ENCODE data around the gene DLGAP5. TPM values are rescaled to one million over a fixed set of nuclear protein-coding genes. Genes with fewer than 3 reads are reported as not detected.

DLGAP5 gene
- total RNA-seq, 1 experiment from 2014 or later, result 72.8 TPM

GRCh38 chr14:55111122-55111708 is 80.2 kb downstream of the DLGAP5 start:
- ATAC-seq, result no peak
- H3K9ac ChIP-seq (ENCODE audit: low read length), result no peak overlapping the region
- POLR2A ChIA-PET, result no interaction called here

GRCh38 chr14:55109836-55110235 is 81.5 kb downstream of the DLGAP5 start:
- Histone ChIP-seq H3K4me2 (ENCODE audit: low read length) (no peak overlapping the region), H3K4me1 (ENCODE audit: control insufficient read depth in 1 of 2, insufficient read depth in 2 of 2, low read length in 2 of 2) (peaks cover 33 to 43% of the 10 kb centered on the region in 2 experiments), H4K20me1 (ENCODE audit: insufficient read depth) (no peaks in the 10 kb centered on the region), H3K27ac (ENCODE audit: low read depth, low read length) (no peak overlapping the region), H3K4me3 (replicated peaks in 1 of 2; ENCODE audit: low read depth in 1 of 2, low read length in 2 of 2) (no peak overlapping the region), H3K9ac (ENCODE audit: low read length) (no peak overlapping the region), H3K9me2 (ENCODE audit: insufficient read depth) (no peaks in the 10 kb centered on the region), H3K27me3 (ENCODE audit: insufficient read depth, low read length) (no peaks in the 10 kb centered on the region), H3K9me3 (ENCODE audit: control insufficient read depth in 1 of 2, insufficient read depth in 1 of 2, low read depth in 1 of 2, low read length in 2 of 2) (peaks cover 0 to 5% of the 10 kb centered on the region in 2 experiments; a peak in 1 of 4 replicates), H2AFZ (ENCODE audit: low read depth, low read length, poor library complexity, severe bottlenecking) (no peak overlapping the region), H3K36me3 (ENCODE audit: control insufficient read depth in 1 of 2, insufficient read depth in 2 of 2, low read length in 2 of 2) (no peaks in the 10 kb centered on the region), H3K79me2 (ENCODE audit: insufficient read depth, low read length) (no peaks in the 10 kb centered on the region)
- TF ChIP-seq ZNF274 (IDR thresholded peaks at IDR 0.05; ENCODE audit: low read depth, low read length), result no peak
- TF ChIP-seq CEBPB (IDR thresholded peaks at IDR 0.05; ENCODE audit: low read depth), result no peak
- no peak for TF ChIP-seq RAD21 (IDR thresholded peaks at IDR 0.05; ENCODE audit: low read depth)
- TF ChIP-seq, protein P1, sequence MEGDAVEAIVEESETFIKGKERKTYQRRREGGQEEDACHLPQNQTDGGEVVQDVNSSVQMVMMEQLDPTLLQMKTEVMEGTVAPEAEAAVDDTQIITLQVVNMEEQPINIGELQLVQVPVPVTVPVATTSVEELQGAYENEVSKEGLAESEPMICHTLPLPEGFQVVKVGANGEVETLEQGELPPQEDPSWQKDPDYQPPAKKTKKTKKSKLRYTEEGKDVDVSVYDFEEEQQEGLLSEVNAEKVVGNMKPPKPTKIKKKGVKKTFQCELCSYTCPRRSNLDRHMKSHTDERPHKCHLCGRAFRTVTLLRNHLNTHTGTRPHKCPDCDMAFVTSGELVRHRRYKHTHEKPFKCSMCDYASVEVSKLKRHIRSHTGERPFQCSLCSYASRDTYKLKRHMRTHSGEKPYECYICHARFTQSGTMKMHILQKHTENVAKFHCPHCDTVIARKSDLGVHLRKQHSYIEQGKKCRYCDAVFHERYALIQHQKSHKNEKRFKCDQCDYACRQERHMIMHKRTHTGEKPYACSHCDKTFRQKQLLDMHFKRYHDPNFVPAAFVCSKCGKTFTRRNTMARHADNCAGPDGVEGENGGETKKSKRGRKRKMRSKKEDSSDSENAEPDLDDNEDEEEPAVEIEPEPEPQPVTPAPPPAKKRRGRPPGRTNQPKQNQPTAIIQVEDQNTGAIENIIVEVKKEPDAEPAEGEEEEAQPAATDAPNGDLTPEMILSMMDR (IDR thresholded peaks at IDR 0.05 in 2 of 3, conservative IDR thresholded peaks at IDR 0.05 in 1 of 3; ENCODE audit: borderline replicate concordance in 1 of 3, insufficient read depth in 1 of 3, low read depth in 2 of 3, low read length in 2 of 3), result no peak
- no peak for TF ChIP-seq EZH2 (IDR thresholded peaks at IDR 0.05)
- no peak for TF ChIP-seq JUND (IDR thresholded peaks at IDR 0.05)
- no peak for TF ChIP-seq YY1 (IDR thresholded peaks at IDR 0.05; ENCODE audit: extremely low read depth, insufficient replicate concordance, low read depth, low read length)
- TF ChIP-seq FOSL1 (IDR thresholded peaks at IDR 0.05; ENCODE audit: low read depth), result no peak
- ChIA-PET CTCF (no interaction called here), POLR2A (interaction anchor here (0.7 to 2.8 kb wide), 3 partner anchors 10 to 1009 kb away, joined by 3 to 16 read pairs (median 3); partner anchors contain the start of gene LGALS3), RAD21 (ENCODE audit: low non-redundant PET in 1 of 2, low total read pairs in 2 of 2, uncharacterized antibody in 2 of 2, unreplicated experiment in 2 of 2) (no interaction called here)
- ATAC-seq, result no peak
- BruUV-seq (replicated peaks), result no TSS peak
- DNase-seq (ENCODE audit: low read depth, low spot score), result no peak
- intact Hi-C loops (cut with micrococcal nuclease), result no loop called here

More at GRCh38 chr14:55111122-55111708, 80.2 kb downstream of the DLGAP5 start:
- Histone ChIP-seq H3K27me3 (ENCODE audit: insufficient read depth, low read length) (no peaks in the 10 kb centered on the region), H4K20me1 (ENCODE audit: insufficient read depth) (no peaks in the 10 kb centered on the region), H3K4me2 (ENCODE audit: low read length) (no peak overlapping the region), H3K9me2 (ENCODE audit: insufficient read depth) (no peaks in the 10 kb centered on the region), H3K79me2 (ENCODE audit: insufficient read depth, low read length) (no peaks in the 10 kb centered on the region), H3K36me3 (ENCODE audit: control insufficient read depth in 1 of 2, insufficient read depth in 2 of 2, low read length in 2 of 2) (no peaks in the 10 kb centered on the region), H3K4me1 (ENCODE audit: control insufficient read depth in 1 of 2, insufficient read depth in 2 of 2, low read length in 2 of 2) (peaks cover 30 to 37% of the 10 kb centered on the region in 2 experiments), H2AFZ (ENCODE audit: low read depth, low read length, poor library complexity, severe bottlenecking) (no peak overlapping the region), H3K9me3 (ENCODE audit: control insufficient read depth in 1 of 2, insufficient read depth in 1 of 2, low read depth in 1 of 2, low read length in 2 of 2) (no peaks in the 10 kb centered on the region), H3K27ac (ENCODE audit: low read depth, low read length) (no peak overlapping the region), H3K4me3 (replicated peaks in 1 of 2; ENCODE audit: low read depth in 1 of 2, low read length in 2 of 2) (no peak overlapping the region)
- DNase-seq (ENCODE audit: low read depth, low spot score), result no peak
- RAD21 ChIA-PET (ENCODE audit: low non-redundant PET in 1 of 2, low total read pairs in 2 of 2, uncharacterized antibody in 2 of 2, unreplicated experiment in 2 of 2), result no interaction called here
- intact Hi-C loops (cut with micrococcal nuclease), result no loop called here
- BruUV-seq (replicated peaks), result no TSS peak
- TF ChIP-seq FOSL1 (IDR thresholded peaks at IDR 0.05; ENCODE audit: low read depth) (no peak), ZNF274 (IDR thresholded peaks at IDR 0.05; ENCODE audit: low read depth, low read length) (no peak), RAD21 (IDR thresholded peaks at IDR 0.05; ENCODE audit: low read depth) (no peak), ELF1 (IDR thresholded peaks at IDR 0.05; ENCODE audit: borderline replicate concordance, low read depth) (no peak)
- TF ChIP-seq, protein P1 (IDR thresholded peaks at IDR 0.05 in 2 of 3, conservative IDR thresholded peaks at IDR 0.05 in 1 of 3; ENCODE audit: borderline replicate concordance in 1 of 3, insufficient read depth in 1 of 3, low read depth in 2 of 3, low read length in 2 of 3), result peak in 1 of 3 experiments; percentile 18; a peak in 1 of 6 replicates
- CTCF ChIA-PET, result no interaction called here
